GM19238 (cell line): ENCODE data around the gene ESPNL.

Experiments used
- DNase-seq: peaks from one replicate; pipeline ENCODE4 v3.0.0; 2011; ENCODE audit warnings: low spot score; ENCODE audit not compliant: insufficient read length

The ESPNL gene

GRCh38 chr2:238075397-238075796, 24.7 kb upstream of the ESPNL start:
- no peak for DNase-seq

GRCh38 chr2:238077292-238077691, 22.8 kb upstream of the ESPNL start:
- DNase-seq: no peak

- DNase-seq: no peak
Measured at GRCh38 chr2:238079874-238080327, 20.2 kb upstream of the ESPNL start.

- no peak for DNase-seq
Measured at GRCh38 chr2:238080518-238080917, 19.6 kb upstream of the ESPNL start.

- no peak for DNase-seq
Measured at GRCh38 chr2:238081150-238081549, 19.0 kb upstream of the ESPNL start.

GRCh38 chr2:238081561-238081960, 18.6 kb upstream of the ESPNL start:
- no peak for DNase-seq

GRCh38 chr2:238082151-238082550, 18.0 kb upstream of the ESPNL start:
- DNase-seq: no peak

- no peak for DNase-seq
Measured at GRCh38 chr2:238082827-238083226, 17.3 kb upstream of the ESPNL start.

- no peak for DNase-seq
Measured at GRCh38 chr2:238083919-238084318, 16.2 kb upstream of the ESPNL start.

- DNase-seq: no peak
Measured at GRCh38 chr2:238084761-238085160, 15.4 kb upstream of the ESPNL start.

- no peak for DNase-seq
Measured at GRCh38 chr2:238085899-238086298, 14.2 kb upstream of the ESPNL start.

- DNase-seq: no peak
Measured at GRCh38 chr2:238087211-238087610, 12.9 kb upstream of the ESPNL start.

GRCh38 chr2:238090887-238091286, 9.3 kb upstream of the ESPNL start:
- DNase-seq: no peak

- DNase-seq: no peak
Measured at GRCh38 chr2:238091436-238092060, 8.6 kb upstream of the ESPNL start.

GRCh38 chr2:238092486-238093035, 7.6 kb upstream of the ESPNL start:
- DNase-seq: no peak

- DNase-seq: no peak
Measured at GRCh38 chr2:238093181-238094140, 6.7 kb upstream of the ESPNL start.

GRCh38 chr2:238094438-238095022, 5.6 kb upstream of the ESPNL start:
- no peak for DNase-seq

- DNase-seq: no peak
Measured at GRCh38 chr2:238095143-238095542, 5.0 kb upstream of the ESPNL start.

GRCh38 chr2:238096311-238097011, 3.7 kb upstream of the ESPNL start:
- no peak for DNase-seq

GRCh38 chr2:238097201-238097987, 2.7 kb upstream of the ESPNL start:
- no peak for DNase-seq
